HepG2 (cell line): ENCODE data around the gene C11orf21. TPM values are rescaled to one million over a fixed set of nuclear protein-coding genes. Genes with fewer than 3 reads are reported as not detected.

ENCODE experiments used
- ATAC-seq: fragments of 200-7000 bp; cut with Tn5 transposase; 3 replicates; pipeline ENCODE4 v1.9.1; 2020; ENCODE audit warnings: mild to moderate bottlenecking, moderate library complexity
- BruUV-seq: library from RNA; stranded (reverse); fragments of 400-500 nt; replicated peaks from 2 replicates; lab custom pipeline; 2021; lab: Mats Ljungman, UMichigan
- CTCF ChIA-PET: fragments of 300-600 bp; formaldehyde crosslinking; extraction: SDS; loops from one replicate; lab custom pipeline; 2021; ENCODE audit warnings: low total read pairs, inconsistent platforms, low intra/inter-chr PET ratio; lab: Yijun Ruan, JAX
- POLR2A ChIA-PET: fragments of 350-600 bp; sonication (Branson Sonifier 250); formaldehyde crosslinking; loops from one replicate; lab custom pipeline; 2020; ENCODE audit warnings: antibody characterized with exemption, inconsistent platforms; lab: Yijun Ruan, JAX
- DNase-seq: peaks from one replicate; pipeline ENCODE4 v3.0.0-alpha.2; 2015; ENCODE audit warnings: low spot score
- FAIRE-seq: peaks from 3 replicates; lab custom pipeline; 2011; peaks lifted over from hg19 to GRCh38; lab: Jason Lieb, UNC
- H2AFZ ChIP-seq: one replicate; pipeline ENCODE4 v1.6.1; 2011; ENCODE audit warnings: low read length, inconsistent platforms
- H3K27ac ChIP-seq: fragments of 300-600 bp; 3 replicates; pipeline ENCODE4 v1.8.0; 2011; ENCODE audit warnings: mixed run types, mild to moderate bottlenecking, mixed read lengths, low read length, inconsistent platforms; ENCODE audit not compliant: insufficient read depth; ENCODE audit errors: extremely low read length
- H3K27me3 ChIP-seq, 2 experiments: fragments of 200-600 bp in 1 of 2; 2 replicates in 1 of 2; 3 replicates in 1 of 2; pipeline versions ENCODE4 v1.6.0 to v1.8.0; 2011; ENCODE audit warnings: low read length in 2 of 2, mild to moderate bottlenecking in 2 of 2, moderate library complexity in 2 of 2, inconsistent platforms in 1 of 2; ENCODE audit not compliant: insufficient read depth in 2 of 2, control insufficient read depth in 1 of 2
- H3K36me3 ChIP-seq, 2 experiments: fragments of 200-600 bp in 1 of 2; replicated peaks in 1 of 2; 2 replicates in 1 of 2; 3 replicates in 1 of 2; pipeline versions ENCODE4 v1.5.1 to v1.8.0; 2011; ENCODE audit warnings: low read length in 2 of 2, inconsistent platforms in 1 of 2; ENCODE audit not compliant: insufficient read depth in 2 of 2, control insufficient read depth in 1 of 2
- H3K4me1 ChIP-seq: 2 replicates; pipeline ENCODE4 v1.5.1; 2012; ENCODE audit warnings: low read length, inconsistent platforms; ENCODE audit not compliant: insufficient read depth
- H3K4me2 ChIP-seq: 2 replicates; pipeline ENCODE4 v1.6.0; 2011; ENCODE audit warnings: low read depth, low read length, inconsistent platforms
- H3K4me3 ChIP-seq, 3 experiments: fragments of 200-600 bp in 1 of 3; sonication (generic), shearing (Covaris generic) in 1 of 3; replicated peaks in 1 of 3; 2 replicates each; pipeline ENCODE4 v1.5.1; 2011 to 2016; ENCODE audit warnings: low read length in 3 of 3, inconsistent platforms in 2 of 3, low read depth in 2 of 3, mild to moderate bottlenecking in 2 of 3, control low read depth in 1 of 3, mixed read lengths in 1 of 3; ENCODE audit not compliant: insufficient read depth in 1 of 3
- H3K79me2 ChIP-seq: one replicate; pipeline ENCODE4 v1.6.1; 2011; ENCODE audit warnings: low read length, inconsistent platforms; ENCODE audit not compliant: insufficient read depth
- H3K9ac ChIP-seq: 2 replicates; pipeline ENCODE4 v1.6.0; 2011; ENCODE audit warnings: mild to moderate bottlenecking, low read depth, low read length, inconsistent platforms; ENCODE audit not compliant: insufficient read depth
- H3K9me3 ChIP-seq: 2 replicates; pipeline ENCODE4 v1.5.1; 2012; ENCODE audit warnings: mild to moderate bottlenecking, low read length
- H4K20me1 ChIP-seq: 2 replicates; pipeline ENCODE4 v1.6.0; 2011; ENCODE audit warnings: inconsistent platforms, mild to moderate bottlenecking, low read length, moderate library complexity; ENCODE audit not compliant: insufficient read depth
- EHMT2 ChIP-seq: fragments of 200-600 bp; sonication (generic); IDR thresholded peaks from 2 replicates; pipeline ENCODE4 v1.7.0; 2017; ENCODE audit warnings: antibody characterized with exemption, low read depth, low read length, borderline replicate concordance
- FOXO4 ChIP-seq: sonication (generic); formaldehyde crosslinking; conservative IDR thresholded peaks from 2 replicates; pipeline ENCODE4 v1.8.1; 2023; ENCODE audit warnings: missing genetic modification reagents
- GTF2F1 ChIP-seq: fragments of 150-350 bp; IDR thresholded peaks from 2 replicates; pipeline ENCODE4 v1.6.1; 2014; ENCODE audit warnings: low read length
- HNRNPUL1 ChIP-seq: fragments of 200-400 bp; formaldehyde crosslinking; IDR thresholded peaks from 2 replicates; pipeline ENCODE4 v1.6.1; 2017; ENCODE audit warnings: low read depth, mild to moderate bottlenecking, low read length, moderate library complexity
- MAF1 ChIP-seq: sonication (generic); formaldehyde crosslinking; IDR thresholded peaks from 2 replicates; pipeline ENCODE4 v1.5.0; 2020; ENCODE audit warnings: missing genetic modification reagents, borderline replicate concordance
- PHB2 ChIP-seq: fragments of 450-650 bp; IDR thresholded peaks from 2 replicates; pipeline ENCODE4 v1.6.1; 2018; ENCODE audit not compliant: partially characterized antibody
- TCF7L2 ChIP-seq: IDR thresholded peaks from 2 replicates; pipeline ENCODE4 v1.6.1; 2011; ENCODE audit warnings: mild to moderate bottlenecking, low read depth, low read length, moderate library complexity
- TEAD2 ChIP-seq: sonication (generic); formaldehyde crosslinking; IDR thresholded peaks from 2 replicates; pipeline ENCODE4 v1.9.0; 2021; ENCODE audit warnings: missing genetic modification reagents
- THAP7 ChIP-seq: sonication (generic); formaldehyde crosslinking; IDR thresholded peaks from 2 replicates; pipeline ENCODE4 v1.8.1; 2023; ENCODE audit warnings: mild to moderate bottlenecking, missing genetic modification reagents
- ZGPAT ChIP-seq: IDR thresholded peaks from 2 replicates; pipeline ENCODE4 v1.6.1; 2016; ENCODE audit warnings: mild to moderate bottlenecking
- ZNF142 ChIP-seq: sonication (generic); formaldehyde crosslinking; IDR thresholded peaks from 2 replicates; pipeline ENCODE4 v1.4.0; 2020; ENCODE audit warnings: missing genetic modification reagents
- ZNF567 ChIP-seq: sonication (generic); formaldehyde crosslinking; IDR thresholded peaks from 2 replicates; pipeline ENCODE4 v1.8.1; 2023; ENCODE audit warnings: mild to moderate bottlenecking, missing genetic modification reagents, borderline replicate concordance
- ZNF784 ChIP-seq: sonication (generic); formaldehyde crosslinking; IDR thresholded peaks from 2 replicates; pipeline ENCODE4 v1.5.1; 2020; ENCODE audit warnings: missing genetic modification reagents, mild to moderate bottlenecking, borderline replicate concordance
- WGBS: methylation state at CpG from one replicate; pipeline ENCODE4 v1.1.6; 2017; ENCODE audit warnings: low lambda C conversion rate; 5-methylcytosine and 5-hydroxymethylcytosine counted together
- in situ Hi-C: cut with HindIII; loops from 2 replicates; pipeline ENCODE4 v1.10.0; 2017; ENCODE audit warnings: low pct_unique_long_range_greater_than_20kb; ENCODE audit not compliant: extremely low pct_ligation_motif_present
- intact Hi-C: fragments of 100-400 bp; cut with micrococcal nuclease; formaldehyde crosslinking; loops from one replicate; pipeline ENCODE4 v1.10.0; 2022; ENCODE audit not compliant: unreplicated experiment
- polyA plus RNA-seq, 8 experiments: library from polyadenylated mRNA; depleted of rRNA in 3 of 8; stranded (reverse) in 7 of 8; unstranded in 1 of 8; fragments of >200 nt; fragmentation: Illumina TruSeq in 4 of 8; extraction: Trizol in 4 of 8; gene quantifications; 2 replicates each; pipeline versions ENCODE4 v1.2.1 to v1.2.3, GENCODE V29; 2011 to 2016; ENCODE audit warnings: low read depth in 4 of 8, missing spikeins in 1 of 8, mixed read lengths in 1 of 8; ENCODE audit not compliant: insufficient read depth in 1 of 8
- total RNA-seq, 5 experiments: library from RNA; depleted of rRNA; stranded (reverse); fragments of >200 nt; fragmentation: Illumina TruSeq; extraction: Trizol; gene quantifications; 2 replicates each; pipeline ENCODE4 v1.2.3, GENCODE V29; 2016; ENCODE audit warnings: low read depth in 1 of 5

C11orf21 gene
- total and polyA plus RNA-seq, 2 of the 13 experiments (the other 11 are each of a cell fraction or from before 2014, with no cell fraction given) = 0.08 TPM; not detected in 1

- no peaks in the 10 kb centered on the region for H4K20me1 ChIP-seq
- no TSS peak for BruUV-seq
- POLR2A ChIA-PET = no interaction called here
- TF ChIP-seq GTF2F1 (no peak), ZNF142 (CRISPR knock-in tag) (no peak), FOXO4 (CRISPR knock-in tag) (no peak), HNRNPUL1 (no peak), EHMT2 (no peak), THAP7 (no peak), MAF1 (CRISPR knock-in tag) (no peak), ZNF784 (CRISPR knock-in tag) (no peak), ZGPAT (CRISPR knock-in tag) (no peak), ZNF567 (CRISPR knock-in tag) (no peak), TEAD2 (CRISPR knock-in tag) (no peak), PHB2 (no peak), TCF7L2 (no peak)
Observed at GRCh38 chr11:2262301-2263070, 39.2 kb downstream of the C11orf21 start.

More at GRCh38 chr11:2262301-2263070, 39.2 kb downstream of the C11orf21 start:
- no peak overlapping the region for H3K4me3 ChIP-seq
- H3K4me1 ChIP-seq = no peaks in the 10 kb centered on the region
- H3K9me3 ChIP-seq = no peaks in the 10 kb centered on the region
- WGBS = 62% methylated on average over 12 of the region's 18 CpGs
- no peaks in the 10 kb centered on the region for H3K79me2 ChIP-seq
- H3K27me3 ChIP-seq = peaks cover 7 to 68% of the 10 kb centered on the region in 2 experiments; a peak in 4 of 5 replicates
- no peaks in the 10 kb centered on the region for H3K36me3 ChIP-seq
- ATAC-seq (no peak), FAIRE-seq (no peak), DNase-seq (no peak)
- no peak overlapping the region for H2AFZ ChIP-seq
- no peak overlapping the region for H3K4me2 ChIP-seq
- intact Hi-C loops = loop anchor here (10.0 kb wide), 1 partner anchor 48 kb away; no protein-coding TSS in a partner anchor
- CTCF ChIA-PET = no interaction called here
- in situ Hi-C loops = no loop called here
- H3K9ac ChIP-seq = no peak overlapping the region
- H3K27ac ChIP-seq = no peak overlapping the region
